IPS-NIHi11 (cell line): ENCODE data around the gene TP53TG5.

ENCODE experiments used
- DNase-seq: peaks from one replicate; pipeline ENCODE4 v3.0.0; 2012; ENCODE audit warnings: mixed read lengths, low spot score

Gene TP53TG5

DNA sequence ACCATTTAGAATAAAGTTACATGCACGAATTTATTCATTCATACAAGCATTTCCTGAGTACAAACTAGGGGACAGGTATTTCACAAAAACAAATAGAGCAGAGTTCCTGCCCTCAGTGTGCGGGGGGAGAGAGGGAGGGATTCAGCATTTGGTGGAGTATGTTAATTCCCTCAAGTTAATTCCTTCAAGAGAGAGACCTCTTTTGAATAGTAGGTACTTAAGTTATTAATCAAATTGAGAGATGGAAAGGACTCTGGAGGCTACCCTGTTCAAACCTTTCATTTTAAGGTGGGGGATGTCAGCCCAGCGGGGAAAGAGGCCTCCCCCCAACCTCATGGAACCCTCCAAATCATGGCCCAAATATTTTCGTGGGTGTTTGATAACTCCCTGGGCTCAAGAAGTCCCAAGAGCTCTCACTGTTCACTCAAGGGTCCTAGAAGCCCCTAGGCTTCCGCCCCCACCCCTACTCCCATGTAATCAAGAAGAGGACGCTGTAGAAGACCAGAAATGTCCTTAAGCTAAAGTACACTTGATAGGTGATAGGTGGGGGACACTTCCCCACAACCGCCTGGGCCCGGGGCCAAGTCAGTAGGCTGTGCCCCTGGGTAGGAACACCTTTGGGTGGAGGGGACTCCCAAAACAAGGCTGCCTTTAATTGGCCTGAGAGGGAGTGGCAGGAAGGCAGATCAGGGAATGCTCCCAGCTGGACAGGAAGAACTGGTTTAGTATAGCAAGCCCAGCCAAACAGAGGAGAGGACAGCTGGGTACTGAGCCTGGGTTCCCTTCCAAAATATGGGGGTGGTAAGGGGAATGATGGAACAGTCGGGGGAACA, 32.8 kb downstream of the TP53TG5 start:
- DNase-seq: no peak

DNA sequence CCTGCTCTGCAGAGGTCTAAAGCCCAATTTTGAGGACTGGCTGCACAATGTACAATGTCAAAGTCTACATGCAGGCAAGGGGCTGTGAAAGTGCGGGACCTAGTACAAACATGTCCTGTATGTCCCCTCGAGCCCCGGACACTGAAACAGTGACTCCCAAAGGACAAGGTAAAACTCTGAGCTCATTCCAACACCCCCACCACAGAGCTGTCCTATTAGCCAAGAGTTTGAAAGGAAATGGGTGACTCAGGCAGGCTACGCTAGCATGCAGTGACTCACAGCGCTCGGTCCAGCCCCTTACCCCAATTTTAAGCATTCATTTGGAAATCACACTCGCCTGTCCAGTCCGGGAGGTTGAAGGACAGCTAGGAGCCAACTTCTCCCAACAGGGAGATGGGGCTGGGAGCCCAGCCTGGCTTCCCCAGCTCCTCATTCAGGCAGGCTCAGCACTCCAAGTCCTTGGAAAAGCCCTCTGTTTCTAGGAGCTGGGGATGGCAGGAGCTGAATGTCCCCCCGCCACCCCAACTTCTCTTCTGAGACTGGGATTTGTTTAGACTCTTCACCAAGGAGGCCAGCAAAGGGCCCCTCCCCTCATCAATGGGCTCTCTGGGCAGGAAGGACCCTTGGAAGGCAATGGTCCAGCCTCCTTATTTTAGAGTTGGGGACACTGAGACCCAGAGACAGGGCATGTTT, 33.8 kb downstream of the TP53TG5 start:
- no peak for DNase-seq

DNA sequence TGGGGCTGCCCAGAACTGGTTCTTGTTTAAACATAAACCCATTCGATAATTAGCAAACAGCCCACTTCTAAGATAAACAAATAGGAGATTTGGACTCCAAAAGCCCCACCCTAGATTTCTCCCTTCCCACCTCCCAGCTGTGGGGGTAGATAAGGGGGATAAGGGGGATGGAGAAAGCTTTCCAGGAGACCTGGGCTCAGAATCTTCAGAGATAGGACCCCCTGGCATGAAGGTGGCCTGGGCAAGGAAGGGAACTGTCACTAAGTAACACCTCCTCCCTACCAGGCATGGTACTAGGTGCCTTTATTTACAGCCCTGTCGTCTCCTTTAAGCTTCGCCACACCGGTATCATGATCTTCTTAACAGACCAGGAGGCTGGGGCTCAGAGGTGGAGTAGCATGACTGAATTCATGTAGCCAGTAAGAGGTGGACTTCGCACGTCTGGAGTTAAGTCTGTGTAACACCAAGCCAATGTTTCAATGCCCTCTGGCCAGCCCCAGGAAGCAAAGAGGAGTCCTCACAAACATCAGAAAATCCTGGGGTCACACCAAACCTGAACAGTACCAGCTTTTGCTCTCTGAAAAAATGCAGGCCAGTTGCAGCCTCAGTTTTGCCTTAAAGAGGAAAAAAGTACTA, 34.5 kb downstream of the TP53TG5 start:
- no peak for DNase-seq

DNA sequence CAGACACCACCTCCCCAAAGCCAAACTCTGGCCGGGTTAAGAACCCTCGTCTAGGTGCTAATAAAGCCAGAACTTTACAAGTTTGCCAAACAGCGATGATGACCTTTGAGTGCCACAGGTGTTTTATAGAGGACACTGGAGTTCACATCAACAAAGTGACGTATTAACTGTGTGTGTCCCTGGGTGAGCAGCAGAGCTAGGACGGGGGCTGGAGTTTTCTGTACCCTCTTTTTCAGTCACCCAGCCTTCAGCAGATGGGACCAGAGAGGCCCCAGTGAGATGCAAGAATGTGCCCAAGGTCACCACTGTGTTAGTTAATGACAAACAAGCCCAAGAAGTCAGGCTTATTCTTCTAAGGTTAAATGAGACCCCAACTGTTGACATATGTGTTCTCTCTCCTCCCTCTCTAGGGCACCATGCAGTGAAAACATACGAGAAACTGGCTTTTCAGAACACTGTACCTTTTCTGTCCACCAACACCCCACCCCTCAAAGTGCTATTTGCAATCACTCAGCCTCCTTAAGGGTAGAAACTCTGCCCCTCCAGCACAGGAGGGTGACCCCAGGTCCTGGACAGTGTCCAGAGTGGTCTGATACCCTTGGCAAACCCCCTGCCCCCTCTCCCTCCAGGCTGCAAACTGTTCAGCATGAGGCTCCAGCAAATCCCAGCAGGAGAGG, 35.1 kb downstream of the TP53TG5 start:
- no peak for DNase-seq

DNA sequence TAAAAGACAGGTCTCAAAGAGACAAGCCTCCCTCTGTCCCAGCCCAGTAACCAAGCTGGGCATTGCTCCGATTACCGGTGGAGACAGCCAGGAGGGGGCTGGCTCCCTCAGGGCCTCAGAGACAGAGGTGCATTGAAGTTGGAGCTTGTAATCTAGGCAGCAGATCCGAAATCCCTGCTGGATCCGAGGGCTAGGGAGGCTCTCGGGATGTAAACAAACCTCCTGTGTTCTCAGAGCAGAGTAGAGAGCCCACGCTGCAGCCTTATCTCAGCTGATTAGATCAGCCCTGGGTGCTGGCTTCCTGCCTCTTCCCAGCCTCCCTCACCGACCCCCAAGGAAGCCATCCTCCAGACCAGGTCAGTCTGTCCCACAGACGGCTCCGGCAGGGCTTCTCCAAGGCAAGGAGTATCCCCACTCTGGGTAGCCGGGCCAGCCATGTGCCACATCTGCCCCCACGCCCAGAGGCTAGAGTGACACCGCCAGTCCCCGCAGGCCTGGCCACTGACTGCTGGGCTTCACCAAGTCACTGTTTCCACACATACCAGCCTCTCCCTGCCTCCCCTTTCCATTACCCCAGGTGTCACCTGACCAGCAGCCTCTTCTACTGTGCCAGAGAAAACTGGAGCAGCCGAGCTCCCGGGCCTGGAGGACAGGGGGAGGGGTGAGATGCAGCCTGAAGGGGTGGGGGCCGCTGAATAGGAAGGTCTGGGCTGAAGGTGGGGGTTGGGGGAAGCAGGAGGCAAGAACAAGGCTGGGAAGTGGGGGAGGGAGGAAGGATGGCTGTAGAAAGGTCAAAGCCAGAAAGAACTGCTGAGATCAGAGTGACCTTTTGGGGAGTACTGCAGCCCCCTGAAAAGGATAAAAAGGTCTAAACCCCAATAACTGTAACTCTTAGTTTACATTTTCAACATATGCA, 35.9 kb downstream of the TP53TG5 start:
- DNase-seq: peak; percentile 80

DNA sequence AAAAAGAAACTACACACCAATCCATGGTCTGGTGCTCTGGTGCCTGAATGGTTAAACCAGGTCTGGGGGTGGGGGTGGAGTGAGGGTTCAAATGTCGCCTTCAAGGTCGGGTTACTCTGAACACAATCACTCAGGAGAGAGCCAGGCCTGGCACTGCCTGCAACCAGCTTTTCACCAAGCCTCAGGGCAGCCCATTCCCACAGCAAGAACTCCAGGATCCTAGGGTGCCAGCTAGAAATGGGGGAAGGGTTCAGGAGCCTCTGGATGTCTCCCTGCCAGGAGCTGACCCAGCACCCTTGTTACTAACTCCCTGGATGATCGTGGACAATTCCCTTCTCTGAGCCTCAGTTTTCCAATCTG, 36.6 kb downstream of the TP53TG5 start:
- peak; percentile 50 for DNase-seq

DNA sequence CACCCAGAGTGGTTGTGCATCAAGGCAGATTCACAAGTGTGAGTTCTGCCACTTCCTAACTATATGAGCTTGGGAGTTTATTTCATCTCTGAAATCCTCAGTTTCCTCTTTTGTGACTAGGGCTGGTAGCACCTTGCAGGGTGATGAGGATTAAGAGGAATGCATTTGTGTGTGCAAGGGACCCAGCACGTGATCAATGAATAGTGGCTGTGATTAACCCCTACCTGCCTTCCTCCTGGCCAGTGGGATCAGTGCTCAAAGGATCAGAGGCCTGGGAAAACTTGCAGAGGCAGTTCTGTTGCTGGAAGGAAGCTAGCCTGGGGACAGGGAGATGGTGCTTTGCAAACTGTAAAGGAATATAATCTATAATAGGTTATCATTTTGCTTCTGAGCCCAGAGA, 37.2 kb downstream of the TP53TG5 start:
- DNase-seq: peak; percentile 63

DNA sequence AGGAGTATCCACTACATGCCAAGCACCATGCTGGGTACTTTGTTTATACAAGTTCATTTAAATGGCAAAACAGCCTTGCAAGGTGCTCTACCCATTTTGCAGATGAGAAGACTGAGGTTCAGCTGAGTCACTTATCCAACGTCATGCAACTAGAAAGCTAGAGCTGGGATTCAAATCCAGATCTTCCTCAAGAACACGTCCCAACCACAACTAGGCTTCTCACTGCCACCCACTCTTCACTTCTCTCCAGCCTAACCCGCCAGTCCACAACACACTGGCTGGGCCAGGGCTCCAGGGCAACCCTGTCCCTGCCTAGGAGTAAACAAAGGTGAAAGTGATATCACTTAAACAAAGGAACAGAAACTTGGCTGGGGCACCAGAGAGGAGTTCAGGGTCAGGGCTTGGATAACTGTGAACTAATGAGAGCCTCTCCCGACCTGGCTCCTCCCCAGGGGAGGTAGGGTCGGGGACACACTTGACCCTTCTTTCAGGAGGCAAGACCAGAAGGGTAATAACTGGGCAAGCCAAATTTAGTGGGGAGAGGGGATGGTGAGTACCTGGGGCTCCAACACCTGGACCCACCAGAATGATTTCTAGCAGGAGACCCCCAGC, 37.8 kb downstream of the TP53TG5 start:
- no peak for DNase-seq

DNA sequence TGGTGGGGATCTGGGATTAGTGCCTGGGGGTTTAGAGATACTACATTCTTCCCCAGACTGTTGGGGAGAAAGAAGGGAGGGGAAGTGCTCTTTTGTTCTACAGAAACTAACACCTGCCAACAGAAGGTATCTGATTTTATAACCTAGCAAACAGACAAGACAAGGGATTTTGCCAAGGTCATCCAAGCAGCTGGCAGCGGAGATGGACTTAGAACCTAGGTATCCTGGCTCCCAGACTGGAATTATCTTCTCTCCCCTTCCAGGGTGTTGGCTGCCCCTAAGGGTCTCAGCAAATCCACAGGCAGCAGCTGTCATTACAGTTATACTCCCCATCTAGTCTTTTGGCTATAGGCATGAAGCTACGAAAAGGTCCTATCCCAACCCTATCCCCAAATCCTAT, 38.3 kb downstream of the TP53TG5 start:
- DNase-seq: no peak

DNA sequence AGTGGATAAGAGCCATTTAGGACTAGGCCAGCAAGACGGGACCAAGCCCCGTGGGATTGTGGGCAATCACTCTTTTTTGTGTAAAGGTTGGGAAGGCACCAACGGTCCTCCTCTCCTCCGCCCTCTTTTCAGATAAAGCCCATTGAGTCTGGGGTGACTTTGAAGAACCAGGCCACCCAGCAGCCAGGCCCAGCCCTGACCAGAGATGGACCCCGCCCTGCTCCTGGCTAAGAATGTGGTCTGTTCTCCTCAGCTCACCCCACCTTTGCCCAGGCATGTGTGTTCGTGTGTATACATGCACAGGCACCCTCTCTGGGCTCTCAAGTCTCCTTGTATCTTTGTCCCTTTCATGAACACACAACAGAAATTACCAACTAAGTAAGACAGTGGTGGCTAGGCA, 39.0 kb downstream of the TP53TG5 start:
- no peak for DNase-seq

DNA sequence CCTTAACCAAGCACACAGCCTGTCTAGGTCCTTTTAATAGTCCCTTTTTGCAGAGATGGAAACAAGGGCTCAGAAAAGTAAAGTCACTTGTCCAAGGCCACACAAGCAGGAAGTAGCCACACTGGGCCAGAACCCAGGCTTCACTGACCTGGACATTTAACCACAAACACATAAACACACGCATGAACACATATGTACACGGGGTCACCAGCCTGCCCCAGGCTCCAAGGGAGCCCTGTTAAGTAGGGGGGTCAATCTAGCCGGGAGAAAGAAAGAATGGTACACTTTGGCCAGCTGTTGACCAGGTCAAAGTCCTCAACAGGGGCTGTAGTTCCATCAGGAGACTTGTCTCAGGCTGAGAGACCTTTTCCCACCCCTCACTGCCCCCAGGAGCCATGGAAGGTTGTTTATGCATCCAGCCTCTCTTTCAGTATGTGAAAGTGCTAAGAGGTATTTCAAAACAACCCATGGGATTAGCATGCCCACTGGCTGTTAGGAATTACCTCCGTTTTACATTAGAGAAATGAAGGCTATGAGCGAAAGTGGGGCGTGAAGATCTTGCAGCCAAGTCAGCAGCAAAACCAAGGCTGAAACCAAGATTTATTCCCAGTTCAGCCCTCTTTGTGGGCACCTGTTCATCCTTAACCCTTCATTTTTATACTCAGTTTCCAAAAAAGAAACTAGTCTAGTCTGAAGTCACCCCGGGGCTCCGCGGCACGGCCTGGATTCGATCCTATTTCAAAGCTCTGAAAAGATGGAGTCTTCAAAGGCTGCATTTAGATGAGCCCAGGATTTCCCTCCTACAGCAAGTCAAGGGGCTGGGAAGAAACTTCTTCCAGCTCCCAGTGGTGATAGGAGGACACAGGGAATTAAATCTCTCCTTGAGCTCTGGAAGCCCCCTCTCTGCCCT, 39.7 kb downstream of the TP53TG5 start:
- DNase-seq: no peak

DNA sequence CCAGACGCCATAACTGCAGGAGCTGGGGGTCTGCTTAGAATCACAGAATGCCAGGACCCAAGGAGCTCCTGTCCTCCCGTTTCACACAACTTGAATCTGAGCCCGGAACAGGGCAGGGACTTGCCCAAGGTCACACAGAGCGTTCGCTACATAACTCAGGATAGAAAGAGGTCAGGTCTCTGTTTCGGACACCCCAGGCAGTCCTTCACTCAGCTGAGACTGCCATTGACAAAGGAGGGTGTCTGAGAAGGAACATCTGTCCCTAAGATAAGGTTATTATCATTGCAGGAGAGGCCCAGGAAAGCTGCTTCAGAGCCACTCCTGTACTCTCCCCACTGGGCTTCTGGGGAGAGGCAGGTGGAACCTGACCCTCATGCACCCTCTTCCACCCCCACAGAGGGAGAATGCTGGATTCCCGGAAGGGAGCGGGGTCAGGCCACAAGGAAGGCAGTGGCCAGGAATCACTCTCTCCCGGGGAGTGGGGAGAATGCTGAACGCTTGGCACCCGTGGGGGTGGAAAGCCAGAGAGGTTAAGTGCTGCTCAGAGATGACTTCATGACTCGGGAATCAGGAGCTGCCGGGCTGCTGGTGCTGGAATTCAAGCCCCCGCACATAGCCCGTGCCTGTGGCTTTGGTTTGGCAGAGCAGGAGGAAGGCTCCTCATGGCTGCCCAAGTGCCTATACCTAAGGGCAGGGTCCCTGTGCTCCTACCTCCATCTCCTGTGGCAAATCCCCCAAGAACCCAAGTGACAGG, 40.6 kb downstream of the TP53TG5 start:
- peak; percentile 45 for DNase-seq

DNA sequence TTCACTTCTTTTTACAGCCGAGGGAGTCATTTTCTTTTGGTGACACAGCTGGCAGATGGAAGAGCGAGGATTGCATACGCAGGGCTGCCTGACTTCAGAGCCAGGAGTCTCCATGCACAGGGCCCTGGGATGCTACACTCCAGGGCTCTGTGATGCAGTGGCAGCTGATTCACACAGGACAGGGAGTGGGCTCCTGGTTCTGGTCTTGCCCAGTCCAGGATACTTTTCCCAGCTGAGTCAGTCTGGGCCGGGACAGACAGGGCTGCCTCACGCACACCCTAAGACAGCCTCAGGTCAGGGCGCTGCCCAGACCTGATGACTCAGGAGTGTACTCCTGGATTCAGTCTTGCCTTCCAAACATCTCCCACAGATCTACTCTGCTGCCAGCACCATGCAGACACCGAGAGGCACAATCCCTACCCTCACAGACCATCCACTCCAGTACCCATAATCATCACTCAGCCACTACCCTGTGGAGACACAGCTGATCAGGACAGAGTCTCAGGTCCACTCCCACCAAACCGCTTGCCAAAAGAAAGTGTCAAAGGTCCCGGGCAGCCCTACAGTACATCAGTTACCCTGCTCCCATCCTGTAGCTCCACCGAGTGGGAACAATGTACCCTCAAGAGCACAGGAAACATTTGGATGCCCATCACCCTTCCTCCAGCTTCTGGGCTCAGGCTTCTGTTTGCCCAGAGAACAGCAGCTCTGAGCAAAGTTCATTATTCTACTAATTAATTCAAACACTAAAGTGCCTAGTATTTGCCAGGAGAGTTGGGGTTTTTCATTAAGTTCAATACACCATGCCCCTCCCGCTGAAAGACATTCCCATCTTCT, 41.4 kb downstream of the TP53TG5 start:
- DNase-seq: no peak

DNA sequence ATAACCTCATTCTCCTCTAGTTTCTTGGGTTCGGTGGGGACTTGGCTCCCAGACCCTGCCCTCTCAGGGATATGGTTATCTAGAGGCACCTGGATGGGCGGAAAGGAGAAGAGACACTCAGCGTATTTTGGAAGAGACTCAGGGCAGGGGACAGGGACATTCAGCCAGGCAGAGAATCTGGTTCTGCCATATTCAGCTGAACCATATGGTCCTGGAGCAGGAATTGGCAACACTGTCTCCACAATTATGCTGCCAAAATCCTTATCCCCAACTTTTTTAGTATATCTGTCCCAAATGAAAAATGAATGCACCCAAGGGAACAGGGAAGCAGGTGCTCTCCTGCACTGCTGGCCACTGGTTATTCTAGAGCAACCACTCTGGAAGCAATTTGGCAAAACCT, 47.6 kb downstream of the TP53TG5 start:
- no peak for DNase-seq

DNA sequence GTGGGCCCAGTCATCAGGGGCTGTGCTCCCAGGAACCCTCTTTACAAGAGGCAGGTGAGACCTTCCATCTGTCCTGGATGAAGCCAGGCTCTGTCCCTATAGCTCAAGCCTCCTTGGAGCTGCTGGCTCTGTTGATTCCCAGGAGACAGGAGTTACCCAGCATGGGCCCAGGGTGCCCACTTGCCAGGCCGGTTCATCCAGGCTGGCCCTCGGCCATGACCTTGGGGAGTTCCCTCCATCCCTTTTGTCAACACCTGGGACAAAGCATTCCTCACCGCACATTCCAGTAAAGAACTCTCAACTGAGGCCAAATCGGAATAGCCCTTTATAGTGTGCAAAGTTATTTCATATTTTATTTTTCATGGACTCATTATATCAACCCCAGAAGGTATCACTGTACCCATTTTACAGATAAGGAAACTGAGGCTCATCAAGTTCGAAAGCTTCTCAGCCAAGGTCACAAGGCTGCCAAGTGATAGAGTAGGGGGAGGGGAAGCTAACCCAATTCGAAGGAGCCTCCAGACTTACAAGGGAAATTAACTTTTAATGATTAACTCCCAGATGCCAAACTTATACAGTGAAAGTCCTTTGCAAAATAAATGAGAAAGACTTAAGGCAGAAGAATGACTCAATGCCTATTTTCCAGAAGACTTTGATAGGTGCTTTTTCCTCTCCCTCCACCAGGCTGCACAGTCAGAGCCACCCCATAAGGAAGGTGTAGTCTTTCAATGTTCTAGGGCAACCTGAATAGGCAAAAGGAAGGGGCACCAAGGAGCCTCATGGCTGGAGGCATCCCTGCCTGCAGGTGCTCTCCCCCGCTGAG, 48.4 kb downstream of the TP53TG5 start:
- DNase-seq: no peak

DNA sequence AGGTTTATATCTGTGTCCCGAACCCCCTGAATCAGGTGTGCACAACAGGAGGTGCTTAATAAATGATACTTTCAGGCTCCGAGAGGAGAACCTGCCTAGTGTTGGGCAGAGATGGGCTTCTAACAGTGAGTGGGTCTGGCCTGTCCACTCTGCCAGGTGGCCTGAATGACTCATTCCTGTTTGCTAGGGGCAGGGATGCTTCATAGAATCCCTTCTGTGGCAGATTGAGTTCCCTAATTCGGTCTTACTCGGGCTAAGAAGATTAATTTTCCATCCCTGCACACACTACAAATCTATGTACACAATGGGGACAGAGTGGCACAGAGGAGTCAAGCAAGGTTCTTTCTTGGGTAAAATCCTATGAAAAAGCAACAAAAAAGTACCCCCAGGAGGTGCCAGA, 49.7 kb downstream of the TP53TG5 start:
- DNase-seq: no peak

DNA sequence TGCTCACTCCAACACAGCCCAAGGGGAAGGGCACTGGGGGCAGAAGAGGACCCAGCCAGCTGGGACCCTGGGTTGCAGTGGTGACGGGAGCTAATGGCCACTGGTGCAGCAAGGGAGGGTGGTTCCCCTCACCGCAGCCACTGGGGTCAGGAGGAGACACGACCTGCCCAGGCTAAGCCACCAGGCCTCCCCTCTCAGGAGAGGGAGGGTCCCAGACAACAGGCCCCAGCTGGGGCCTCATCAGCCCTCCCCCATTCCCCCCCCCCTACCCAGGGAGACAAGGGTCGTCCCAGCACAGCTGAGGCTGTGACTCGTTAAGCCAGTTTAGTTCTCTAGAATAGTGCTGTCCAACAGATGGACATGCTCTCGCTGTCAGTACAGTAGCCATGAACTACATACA, 52.8 kb downstream of the TP53TG5 start:
- no peak for DNase-seq

DNA sequence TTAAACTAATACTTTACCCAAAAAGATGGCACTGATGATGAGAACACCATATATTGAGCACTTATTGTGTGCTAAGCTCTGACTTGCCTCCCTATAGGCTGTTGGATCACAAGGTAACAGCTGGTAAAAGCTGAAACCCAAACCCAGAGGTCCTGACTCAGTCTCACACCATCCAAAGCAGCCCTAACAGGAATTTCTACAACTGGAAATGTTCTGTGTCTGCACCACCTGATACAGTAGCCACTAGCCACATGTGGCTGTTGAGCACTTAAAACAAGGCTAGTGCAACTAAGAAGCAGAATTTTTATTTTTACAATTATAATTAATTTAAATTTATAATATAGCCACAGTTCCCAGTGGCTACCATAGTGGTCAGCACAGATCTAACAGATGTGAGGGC, 54.4 kb downstream of the TP53TG5 start:
- DNase-seq: no peak
